D721Med (cell line): ENCODE measurements around the gene HPGDS.
"Not testable (repeated sequence)": the region's sequence is repeated elsewhere in the genome, so short reads cannot be mapped to it uniquely, and the experiment has no call there.

Experiments
- DNase-seq: peaks from one replicate; pipeline ENCODE4 v3.0.0; 2011; ENCODE audit warnings: low spot score; ENCODE audit not compliant: insufficient read length
- FAIRE-seq: peaks from 2 replicates; lab custom pipeline; 2011; peaks lifted over from hg19 to GRCh38; lab: Jason Lieb, UNC
- TF ChIP-seq, protein P1 (sequence below): IDR thresholded peaks from 2 replicates; pipeline ENCODE4 v1.5.1; 2012; ENCODE audit warnings: mild to moderate bottlenecking, control low read depth; ENCODE audit not compliant: insufficient read depth; ENCODE audit errors: missing control alignments

The HPGDS gene

GRCh38 chr4:94304365-94304971, 38.2 kb downstream of the HPGDS start:
- DNase-seq = no peak
- TF ChIP-seq, protein P1, sequence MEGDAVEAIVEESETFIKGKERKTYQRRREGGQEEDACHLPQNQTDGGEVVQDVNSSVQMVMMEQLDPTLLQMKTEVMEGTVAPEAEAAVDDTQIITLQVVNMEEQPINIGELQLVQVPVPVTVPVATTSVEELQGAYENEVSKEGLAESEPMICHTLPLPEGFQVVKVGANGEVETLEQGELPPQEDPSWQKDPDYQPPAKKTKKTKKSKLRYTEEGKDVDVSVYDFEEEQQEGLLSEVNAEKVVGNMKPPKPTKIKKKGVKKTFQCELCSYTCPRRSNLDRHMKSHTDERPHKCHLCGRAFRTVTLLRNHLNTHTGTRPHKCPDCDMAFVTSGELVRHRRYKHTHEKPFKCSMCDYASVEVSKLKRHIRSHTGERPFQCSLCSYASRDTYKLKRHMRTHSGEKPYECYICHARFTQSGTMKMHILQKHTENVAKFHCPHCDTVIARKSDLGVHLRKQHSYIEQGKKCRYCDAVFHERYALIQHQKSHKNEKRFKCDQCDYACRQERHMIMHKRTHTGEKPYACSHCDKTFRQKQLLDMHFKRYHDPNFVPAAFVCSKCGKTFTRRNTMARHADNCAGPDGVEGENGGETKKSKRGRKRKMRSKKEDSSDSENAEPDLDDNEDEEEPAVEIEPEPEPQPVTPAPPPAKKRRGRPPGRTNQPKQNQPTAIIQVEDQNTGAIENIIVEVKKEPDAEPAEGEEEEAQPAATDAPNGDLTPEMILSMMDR = peak; percentile 81
- peak; percentile 78 for FAIRE-seq

GRCh38 chr4:94302191-94302590, 40.4 kb downstream of the HPGDS start:
- DNase-seq (no peak), FAIRE-seq (no peak)
- TF ChIP-seq, protein P1 = no peak

DNA sequence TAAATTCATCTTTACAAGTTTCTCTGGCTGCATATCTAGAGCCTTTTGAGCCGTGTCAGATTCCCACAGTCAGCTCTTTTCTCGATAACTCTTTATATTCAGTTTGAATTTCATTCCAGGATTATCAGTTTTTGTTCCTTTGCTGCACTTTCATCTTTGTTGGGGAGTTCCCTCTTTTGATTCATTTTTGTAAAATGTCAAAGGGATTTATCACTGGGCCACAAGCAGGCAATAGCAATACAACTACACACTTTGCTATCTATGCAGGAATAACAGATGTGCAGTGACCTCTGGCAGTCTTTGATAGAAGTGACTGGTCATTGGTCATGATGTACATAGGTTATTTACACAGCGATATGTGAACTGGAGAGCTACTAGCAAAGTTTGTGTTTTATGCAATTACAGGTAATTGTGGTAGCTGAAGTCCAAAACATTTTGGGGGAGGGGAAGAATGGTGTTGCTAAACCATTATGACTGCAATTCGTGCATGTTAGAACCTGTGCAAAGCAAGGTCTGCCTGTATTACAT, 43.8 kb downstream of the HPGDS start:
- DNase-seq = no peak
- no peak for FAIRE-seq
- TF ChIP-seq, protein P1 = no peak

- FAIRE-seq = not testable (repeated sequence)
Observed at GRCh38 chr4:94295473-94295872, 47.2 kb downstream of the HPGDS start.

GRCh38 chr4:94293981-94294380, 48.7 kb downstream of the HPGDS start:
- FAIRE-seq, DNase-seq: not testable (repeated sequence)

More at GRCh38 chr4:94295473-94295872, 47.2 kb downstream of the HPGDS start:
- not testable (repeated sequence) for DNase-seq

- no peak for FAIRE-seq
Observed at GRCh38 chr4:94290245-94290644, 52.4 kb downstream of the HPGDS start.

DNA sequence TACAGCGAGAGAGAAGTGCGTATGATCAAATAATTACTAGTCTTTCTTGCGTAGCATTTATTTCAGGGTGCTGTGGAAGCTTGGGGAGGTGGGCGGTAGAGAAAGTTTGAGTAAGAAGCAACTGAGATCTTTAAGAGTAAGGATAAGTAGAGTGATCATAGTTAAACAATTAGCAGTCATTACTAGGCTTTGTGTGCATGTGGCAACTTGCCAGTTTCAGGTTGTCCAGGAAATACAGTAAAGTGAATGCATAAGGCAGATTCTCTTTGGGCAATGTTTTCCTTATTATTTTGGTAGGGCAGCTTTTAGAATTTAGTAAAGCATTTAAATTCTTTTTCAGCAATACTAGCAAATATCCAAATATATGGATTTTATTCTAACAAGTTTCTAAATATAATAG, 57.0 kb downstream of the HPGDS start:
- FAIRE-seq (peak; percentile 66), DNase-seq (no peak)
- TF ChIP-seq, protein P1 = no peak

More at GRCh38 chr4:94290245-94290644, 52.4 kb downstream of the HPGDS start:
- DNase-seq = no peak
- TF ChIP-seq, protein P1 = no peak

- DNase-seq = no peak
- TF ChIP-seq, protein P1 = no peak
- no peak for FAIRE-seq
Observed at GRCh38 chr4:94284889-94285288, 57.7 kb downstream of the HPGDS start.
